ENCODE data around the gene DENND4B.

GRCh38 chr1:153991151-153991630 lies 44.7 kb upstream of the DENND4B start:
- TF ChIP-seq POLR2A (IDR thresholded peaks at IDR 0.05) = no peak
- TF ChIP-seq CTCF (IDR thresholded peaks at IDR 0.05) = no peak

All from thyroid gland (tissue), 4 donors.